ENCODE data around the gene LHCGR.

The LHCGR gene

DNA sequence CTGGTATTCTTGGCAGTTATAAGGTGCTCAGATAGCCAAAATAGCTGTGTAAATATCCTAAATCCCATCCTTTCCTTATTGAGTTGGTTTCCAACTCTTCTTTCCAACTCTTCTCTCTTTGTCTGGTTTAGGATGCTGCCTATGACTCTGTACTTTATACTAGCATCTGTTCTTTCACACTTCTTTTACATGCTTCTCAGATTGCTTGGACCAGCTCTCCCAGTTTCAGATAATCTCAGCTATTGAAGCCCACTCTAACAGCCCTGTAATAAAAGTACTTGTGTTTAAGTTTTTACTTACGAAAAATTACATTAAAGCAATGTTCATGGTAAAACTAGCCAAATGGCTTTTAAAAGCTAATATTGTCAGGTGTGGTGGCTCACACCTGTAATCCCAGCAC is 14.7 kb upstream of the LHCGR start:
- Histone ChIP-seq H3K27me3 (ENCODE audit: insufficient read depth, low read length, poor library complexity) (no peaks in the 10 kb centered on the region), H3K23ac (ENCODE audit: low read length) (no peak overlapping the region), H3K79me1 (ENCODE audit: low read length) (no peaks in the 10 kb centered on the region), H3K79me2 (ENCODE audit: control insufficient read depth, insufficient read depth, low read length) (no peaks in the 10 kb centered on the region), H3K36me3 (ENCODE audit: control insufficient read depth, insufficient read depth, low read length) (no peaks in the 10 kb centered on the region), H3K4ac (ENCODE audit: low read depth, low read length) (no peak overlapping the region), H2BK120ac (ENCODE audit: low read depth, low read length) (no peak overlapping the region), H3K4me3 (ENCODE audit: low read length) (no peak overlapping the region), H3K4me1 (ENCODE audit: control insufficient read depth, low read depth, low read length) (peaks cover 3% of the 10 kb centered on the region), H4K8ac (ENCODE audit: low read depth, low read length) (no peak overlapping the region), H3K27ac (ENCODE audit: low read depth, low read length) (no peak overlapping the region), H3K56ac (ENCODE audit: low read length) (no peak overlapping the region), H3K9ac (ENCODE audit: low read length) (no peak overlapping the region), H3K4me2 (ENCODE audit: low read length) (no peak overlapping the region), H3K18ac (ENCODE audit: low read length) (no peak overlapping the region), H4K5ac (ENCODE audit: low read length) (no peak overlapping the region), H2BK5ac (ENCODE audit: low read length) (no peak overlapping the region), H2AK5ac (ENCODE audit: low read length) (no peak overlapping the region), H2BK15ac (replicated peaks; ENCODE audit: low read depth) (no peak overlapping the region)
- no peak for DNase-seq
- no CpG with 5 or more reads among the region's 1 CpG for WGBS (ENCODE audit: extremely low coverage, insufficient coverage, low lambda C conversion rate)

- Histone ChIP-seq H3K23ac (ENCODE audit: low read length) (no peak overlapping the region), H3K79me2 (ENCODE audit: control insufficient read depth, insufficient read depth, low read length) (no peaks in the 10 kb centered on the region), H3K27ac (ENCODE audit: low read depth, low read length) (no peak overlapping the region), H2BK5ac (ENCODE audit: low read length) (no peak overlapping the region), H4K8ac (ENCODE audit: low read depth, low read length) (no peak overlapping the region), H2AK5ac (ENCODE audit: low read length) (no peak overlapping the region), H3K79me1 (ENCODE audit: low read length) (no peaks in the 10 kb centered on the region), H3K36me3 (ENCODE audit: control insufficient read depth, insufficient read depth, low read length) (no peaks in the 10 kb centered on the region), H3K4me2 (ENCODE audit: low read length) (no peak overlapping the region), H3K18ac (ENCODE audit: low read length) (no peak overlapping the region), H3K27me3 (ENCODE audit: insufficient read depth, low read length, poor library complexity) (no peaks in the 10 kb centered on the region), H2BK120ac (ENCODE audit: low read depth, low read length) (no peak overlapping the region), H3K4me3 (ENCODE audit: low read length) (no peak overlapping the region), H4K5ac (ENCODE audit: low read length) (no peak overlapping the region), H3K9ac (ENCODE audit: low read length) (no peak overlapping the region), H2BK15ac (replicated peaks; ENCODE audit: low read depth) (no peak overlapping the region), H3K4ac (ENCODE audit: low read depth, low read length) (no peak overlapping the region), H3K4me1 (ENCODE audit: control insufficient read depth, low read depth, low read length) (peaks cover 3% of the 10 kb centered on the region), H3K56ac (ENCODE audit: low read length) (no peak overlapping the region)
- no CpG with 5 or more reads among the region's 3 CpGs for WGBS (ENCODE audit: extremely low coverage, insufficient coverage, low lambda C conversion rate)
- peak; percentile 63 for DNase-seq
These were observed 13.1 kb upstream of the LHCGR start for GRCh38 chr2:48768669-48769068.

GRCh38 chr2:48767330-48767729 is 11.8 kb upstream of the LHCGR start:
- no peak overlapping the region for H2BK15ac ChIP-seq (replicated peaks; ENCODE audit: low read depth)
- peak; percentile 50 for DNase-seq
- H3K9ac ChIP-seq (ENCODE audit: low read length), result no peak overlapping the region
- no peaks in the 10 kb centered on the region for H3K36me3 ChIP-seq (ENCODE audit: control insufficient read depth, insufficient read depth, low read length)
- H3K23ac ChIP-seq (ENCODE audit: low read length), result no peak overlapping the region
- no peak overlapping the region for H3K27ac ChIP-seq (ENCODE audit: low read depth, low read length)
- H3K79me2 ChIP-seq (ENCODE audit: control insufficient read depth, insufficient read depth, low read length), result no peaks in the 10 kb centered on the region
- no peak overlapping the region for H2BK5ac ChIP-seq (ENCODE audit: low read length)
- no peak overlapping the region for H3K56ac ChIP-seq (ENCODE audit: low read length)
- H4K8ac ChIP-seq (ENCODE audit: low read depth, low read length), result no peak overlapping the region
- H3K4me2 ChIP-seq (ENCODE audit: low read length), result no peak overlapping the region
- no peaks in the 10 kb centered on the region for H3K27me3 ChIP-seq (ENCODE audit: insufficient read depth, low read length, poor library complexity)
- no peak overlapping the region for H3K4ac ChIP-seq (ENCODE audit: low read depth, low read length)
- no peak overlapping the region for H2BK120ac ChIP-seq (ENCODE audit: low read depth, low read length)
- H3K18ac ChIP-seq (ENCODE audit: low read length), result no peak overlapping the region
- no peaks in the 10 kb centered on the region for H3K79me1 ChIP-seq (ENCODE audit: low read length)
- WGBS (ENCODE audit: extremely low coverage, insufficient coverage, low lambda C conversion rate), result no CpG with 5 or more reads among the region's 8 CpGs
- H4K5ac ChIP-seq (ENCODE audit: low read length), result no peak overlapping the region
- H2AK5ac ChIP-seq (ENCODE audit: low read length), result no peak overlapping the region
- H3K4me1 ChIP-seq (ENCODE audit: control insufficient read depth, low read depth, low read length), result peaks cover 3% of the 10 kb centered on the region
- H3K4me3 ChIP-seq (ENCODE audit: low read length), result no peak overlapping the region

DNA sequence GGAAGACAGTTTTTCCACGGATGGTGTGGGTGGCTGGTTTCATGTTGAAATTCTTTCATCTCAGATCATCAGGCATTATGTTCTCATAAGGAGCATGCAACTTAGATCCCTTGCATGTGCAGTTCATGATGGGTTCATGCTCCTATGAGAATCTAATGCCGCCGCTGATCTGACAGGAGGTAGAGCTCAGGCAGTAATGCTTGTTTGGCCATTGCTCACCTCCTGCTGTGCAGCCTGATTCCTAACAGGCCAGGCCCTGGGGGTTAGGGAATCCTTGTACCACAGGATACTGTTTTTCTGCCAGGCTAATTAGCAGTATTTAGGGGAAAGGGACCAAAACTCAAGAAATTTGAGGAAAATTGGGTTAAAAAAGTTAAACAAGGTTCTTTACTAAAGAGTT is 5.3 kb upstream of the LHCGR start:
- no peaks in the 10 kb centered on the region for H3K36me3 ChIP-seq (ENCODE audit: control insufficient read depth, insufficient read depth, low read length)
- H2BK15ac ChIP-seq (replicated peaks; ENCODE audit: low read depth), result no peak overlapping the region
- no CpG with 5 or more reads among the region's 3 CpGs for WGBS (ENCODE audit: extremely low coverage, insufficient coverage, low lambda C conversion rate)
- no peak overlapping the region for H3K4me2 ChIP-seq (ENCODE audit: low read length)
- no peak overlapping the region for H4K5ac ChIP-seq (ENCODE audit: low read length)
- no peak overlapping the region for H3K9ac ChIP-seq (ENCODE audit: low read length)
- H2BK120ac ChIP-seq (ENCODE audit: low read depth, low read length), result no peak overlapping the region
- H3K4ac ChIP-seq (ENCODE audit: low read depth, low read length), result no peak overlapping the region
- no peak for DNase-seq
- no peak overlapping the region for H2AK5ac ChIP-seq (ENCODE audit: low read length)
- H3K4me3 ChIP-seq (ENCODE audit: low read length), result no peak overlapping the region
- H3K27me3 ChIP-seq (ENCODE audit: insufficient read depth, low read length, poor library complexity), result no peaks in the 10 kb centered on the region
- no peak overlapping the region for H3K56ac ChIP-seq (ENCODE audit: low read length)
- H3K23ac ChIP-seq (ENCODE audit: low read length), result no peak overlapping the region
- H3K18ac ChIP-seq (ENCODE audit: low read length), result no peak overlapping the region
- H3K4me1 ChIP-seq (ENCODE audit: control insufficient read depth, low read depth, low read length), result no peaks in the 10 kb centered on the region
- no peaks in the 10 kb centered on the region for H3K79me2 ChIP-seq (ENCODE audit: control insufficient read depth, insufficient read depth, low read length)
- no peak overlapping the region for H2BK5ac ChIP-seq (ENCODE audit: low read length)
- H4K8ac ChIP-seq (ENCODE audit: low read depth, low read length), result no peak overlapping the region
- no peak overlapping the region for H3K27ac ChIP-seq (ENCODE audit: low read depth, low read length)
- H3K79me1 ChIP-seq (ENCODE audit: low read length), result no peaks in the 10 kb centered on the region

DNA sequence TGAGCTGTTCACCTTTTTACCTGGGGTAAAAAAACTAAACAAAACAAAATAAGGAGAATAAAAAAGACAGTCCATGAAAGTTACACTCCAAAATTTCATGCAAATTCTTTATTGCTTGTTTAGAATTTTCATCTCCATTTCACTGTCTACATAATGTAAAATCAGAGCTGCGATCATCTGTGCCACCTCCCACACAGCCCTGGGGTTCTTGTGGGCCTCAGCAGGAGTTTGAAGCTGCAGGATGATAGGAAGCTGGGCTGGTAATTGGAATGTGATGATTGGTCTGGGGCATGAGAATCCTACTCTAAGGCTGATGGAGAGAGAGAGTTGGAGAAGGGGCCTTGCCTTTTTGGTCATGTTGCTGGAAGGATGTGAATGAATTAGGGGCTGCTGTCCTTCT is 4.2 kb upstream of the LHCGR start:
- Histone ChIP-seq H2BK15ac (replicated peaks; ENCODE audit: low read depth) (no peak overlapping the region), H3K4me3 (ENCODE audit: low read length) (no peak overlapping the region), H3K9ac (ENCODE audit: low read length) (no peak overlapping the region), H3K4ac (ENCODE audit: low read depth, low read length) (no peak overlapping the region), H3K56ac (ENCODE audit: low read length) (no peak overlapping the region), H3K36me3 (ENCODE audit: control insufficient read depth, insufficient read depth, low read length) (no peaks in the 10 kb centered on the region), H2BK5ac (ENCODE audit: low read length) (no peak overlapping the region), H3K4me2 (ENCODE audit: low read length) (no peak overlapping the region), H3K27ac (ENCODE audit: low read depth, low read length) (no peak overlapping the region), H3K18ac (ENCODE audit: low read length) (no peak overlapping the region), H2AK5ac (ENCODE audit: low read length) (no peak overlapping the region), H3K79me1 (ENCODE audit: low read length) (no peaks in the 10 kb centered on the region), H4K8ac (ENCODE audit: low read depth, low read length) (no peak overlapping the region), H4K5ac (ENCODE audit: low read length) (no peak overlapping the region), H2BK120ac (ENCODE audit: low read depth, low read length) (no peak overlapping the region), H3K27me3 (ENCODE audit: insufficient read depth, low read length, poor library complexity) (no peaks in the 10 kb centered on the region), H3K79me2 (ENCODE audit: control insufficient read depth, insufficient read depth, low read length) (no peaks in the 10 kb centered on the region), H3K4me1 (ENCODE audit: control insufficient read depth, low read depth, low read length) (no peaks in the 10 kb centered on the region), H3K23ac (ENCODE audit: low read length) (no peak overlapping the region)
- no peak for DNase-seq
- WGBS (ENCODE audit: extremely low coverage, insufficient coverage, low lambda C conversion rate), result no CpG with 5 or more reads among the region's 1 CpG

DNA sequence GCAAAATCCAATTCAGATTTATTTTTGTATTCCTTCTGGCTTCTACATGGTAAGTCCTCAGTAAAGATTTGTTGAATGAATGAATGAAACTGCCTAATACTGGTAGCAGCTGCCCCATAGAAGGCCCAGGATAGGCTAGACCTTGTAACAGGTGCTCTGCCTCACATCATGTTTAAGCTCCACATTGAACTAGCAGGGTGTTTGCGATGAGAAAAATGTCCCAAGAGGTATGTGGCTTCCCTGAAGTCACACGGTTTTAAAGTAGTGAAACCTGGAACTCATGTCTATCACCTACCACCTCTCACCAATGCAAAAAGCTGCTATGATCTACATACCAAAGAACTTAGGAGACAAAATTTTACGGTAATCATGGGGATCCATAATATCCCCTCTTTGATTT is 765 bp upstream of the LHCGR start:
- WGBS (ENCODE audit: extremely low coverage, insufficient coverage, low lambda C conversion rate), result no CpG with 5 or more reads among the region's 3 CpGs
- Histone ChIP-seq H2AK5ac (ENCODE audit: low read length) (no peak overlapping the region), H3K56ac (ENCODE audit: low read length) (no peak overlapping the region), H3K4me2 (ENCODE audit: low read length) (no peak overlapping the region), H3K4ac (ENCODE audit: low read depth, low read length) (no peak overlapping the region), H3K79me1 (ENCODE audit: low read length) (no peaks in the 10 kb centered on the region), H3K4me3 (ENCODE audit: low read length) (no peak overlapping the region), H3K4me1 (ENCODE audit: control insufficient read depth, low read depth, low read length) (no peaks in the 10 kb centered on the region), H3K27me3 (ENCODE audit: insufficient read depth, low read length, poor library complexity) (no peaks in the 10 kb centered on the region), H4K5ac (ENCODE audit: low read length) (no peak overlapping the region), H3K9ac (ENCODE audit: low read length) (no peak overlapping the region), H2BK5ac (ENCODE audit: low read length) (no peak overlapping the region), H3K27ac (ENCODE audit: low read depth, low read length) (no peak overlapping the region), H4K8ac (ENCODE audit: low read depth, low read length) (no peak overlapping the region), H3K18ac (ENCODE audit: low read length) (no peak overlapping the region), H3K36me3 (ENCODE audit: control insufficient read depth, insufficient read depth, low read length) (no peaks in the 10 kb centered on the region), H2BK120ac (ENCODE audit: low read depth, low read length) (no peak overlapping the region), H3K23ac (ENCODE audit: low read length) (no peak overlapping the region), H2BK15ac (replicated peaks; ENCODE audit: low read depth) (no peak overlapping the region), H3K79me2 (ENCODE audit: control insufficient read depth, insufficient read depth, low read length) (no peaks in the 10 kb centered on the region)
- DNase-seq, result no peak
